ENCODE data around the gene PRSS27.

The PRSS27 gene

GRCh38 chr16:2720064-2720457, at the start of gene PRSS27:
TSS of gene PRSS27 (minus strand) at chr16:2720224. CDS start at chr16:2720160, 64 bp downstream.
- H3K4me3 ChIP-seq (ENCODE audit: low read length) = peak within 1 kb of the TSS; percentile 64
- DNase-seq (ENCODE audit: low read depth) = no peak
- TF ChIP-seq CTCF (conservative IDR thresholded peaks at IDR 0.05; ENCODE audit: low read length) = no peak

GRCh38 chr16:2769675-2770056, 49.6 kb upstream of the PRSS27 start:
- peak; percentile 29 for DNase-seq (ENCODE audit: low read depth)
- no peak overlapping the region for H3K4me3 ChIP-seq (ENCODE audit: low read length)
- TF ChIP-seq CTCF (conservative IDR thresholded peaks at IDR 0.05; ENCODE audit: low read length) = no peak

GRCh38 chr16:2769100-2769529, 49.1 kb upstream of the PRSS27 start:
- TF ChIP-seq CTCF (conservative IDR thresholded peaks at IDR 0.05; ENCODE audit: low read length) = no peak

GRCh38 chr16:2768403-2769089, 48.5 kb upstream of the PRSS27 start:
- no peak for DNase-seq (ENCODE audit: low read depth)
- H3K4me3 ChIP-seq (ENCODE audit: low read length) = no peak overlapping the region
- TF ChIP-seq CTCF (conservative IDR thresholded peaks at IDR 0.05; ENCODE audit: low read length) = no peak

More at GRCh38 chr16:2769100-2769529, 49.1 kb upstream of the PRSS27 start:
- no peak for DNase-seq (ENCODE audit: low read depth)
- H3K4me3 ChIP-seq (ENCODE audit: low read length) = no peak overlapping the region

GRCh38 chr16:2767891-2768290, 47.9 kb upstream of the PRSS27 start:
- TF ChIP-seq CTCF (conservative IDR thresholded peaks at IDR 0.05; ENCODE audit: low read length) = no peak
- no peak for DNase-seq (ENCODE audit: low read depth)
- H3K4me3 ChIP-seq (ENCODE audit: low read length) = no peak overlapping the region

GRCh38 chr16:2767140-2767731, 47.2 kb upstream of the PRSS27 start:
- no peak for DNase-seq (ENCODE audit: low read depth)
- H3K4me3 ChIP-seq (ENCODE audit: low read length) = no peak overlapping the region
- TF ChIP-seq CTCF (conservative IDR thresholded peaks at IDR 0.05; ENCODE audit: low read length) = no peak

All from AG10803 (cell line).